HG03378 (cell line): ENCODE data around the gene RASSF5.

Source experiments
- ATAC-seq: cut with Tn5 transposase; IDR thresholded peaks from one replicate; pipeline ENCODE4 v1.9.1; 2021; ENCODE audit warnings: mild to moderate bottlenecking, moderate library complexity; ENCODE audit not compliant: unreplicated experiment

RASSF5 gene

DNA sequence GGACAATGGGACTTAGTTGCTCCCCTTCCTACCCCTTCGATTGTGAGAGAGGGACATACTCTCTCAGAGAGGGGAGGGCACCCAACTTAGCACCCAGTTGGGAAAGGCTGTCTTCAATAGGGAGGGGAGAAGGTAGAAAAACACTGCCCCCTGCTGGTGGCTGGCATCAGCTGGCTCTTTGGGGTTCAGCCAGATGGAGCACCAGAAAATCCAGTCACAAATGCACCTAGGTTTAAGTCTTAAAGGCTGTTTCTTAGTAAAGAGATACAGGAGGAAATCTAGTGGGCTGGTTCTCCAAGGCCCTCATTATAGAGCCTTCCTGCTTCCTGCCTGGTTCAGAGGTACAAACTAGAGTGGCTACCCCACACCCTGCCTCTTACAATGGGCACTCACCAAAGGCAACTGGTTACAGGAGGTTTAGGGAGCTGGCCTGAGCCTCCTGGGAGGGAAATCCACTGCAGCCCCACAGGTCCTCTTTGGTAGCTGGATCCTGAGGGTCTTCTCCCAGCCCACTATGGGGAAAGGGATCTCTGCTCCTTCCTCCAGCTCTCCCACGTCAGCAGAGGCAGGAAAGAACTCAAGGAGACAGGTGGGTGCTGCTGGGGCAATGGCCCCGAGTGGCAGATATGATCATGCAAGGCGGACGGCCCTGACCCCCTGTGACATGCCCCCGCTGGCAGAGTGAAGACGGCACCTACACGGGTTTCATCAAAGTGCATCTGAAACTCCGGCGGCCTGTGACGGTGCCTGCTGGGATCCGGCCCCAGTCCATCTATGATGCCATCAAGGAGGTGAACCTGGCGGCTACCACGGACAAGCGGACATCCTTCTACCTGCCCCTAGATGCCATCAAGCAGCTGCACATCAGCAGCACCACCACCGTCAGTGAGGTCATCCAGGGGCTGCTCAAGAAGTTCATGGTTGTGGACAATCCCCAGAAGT is 76.6 kb downstream of the RASSF5 start:
- no peak for ATAC-seq

DNA sequence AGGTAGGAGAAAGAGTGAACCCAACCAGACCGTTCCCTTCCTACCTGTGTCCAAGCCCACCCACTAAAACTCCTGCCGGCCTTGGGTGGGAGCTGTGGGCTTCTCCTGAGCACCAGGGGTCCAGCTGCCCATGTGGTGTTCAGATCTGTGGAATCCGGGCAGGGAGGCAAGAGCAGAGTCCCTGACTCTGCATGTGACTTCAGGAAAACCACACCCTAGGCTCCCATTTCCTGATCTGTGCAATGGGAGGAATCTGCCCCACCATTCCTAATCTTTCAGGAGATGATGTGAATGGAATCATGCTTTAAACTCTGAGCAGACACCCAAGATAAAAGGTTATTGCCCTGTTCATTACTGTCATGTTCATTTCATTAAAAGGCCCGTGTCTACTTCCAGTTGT is 77.4 kb downstream of the RASSF5 start:
- ATAC-seq = no peak

DNA sequence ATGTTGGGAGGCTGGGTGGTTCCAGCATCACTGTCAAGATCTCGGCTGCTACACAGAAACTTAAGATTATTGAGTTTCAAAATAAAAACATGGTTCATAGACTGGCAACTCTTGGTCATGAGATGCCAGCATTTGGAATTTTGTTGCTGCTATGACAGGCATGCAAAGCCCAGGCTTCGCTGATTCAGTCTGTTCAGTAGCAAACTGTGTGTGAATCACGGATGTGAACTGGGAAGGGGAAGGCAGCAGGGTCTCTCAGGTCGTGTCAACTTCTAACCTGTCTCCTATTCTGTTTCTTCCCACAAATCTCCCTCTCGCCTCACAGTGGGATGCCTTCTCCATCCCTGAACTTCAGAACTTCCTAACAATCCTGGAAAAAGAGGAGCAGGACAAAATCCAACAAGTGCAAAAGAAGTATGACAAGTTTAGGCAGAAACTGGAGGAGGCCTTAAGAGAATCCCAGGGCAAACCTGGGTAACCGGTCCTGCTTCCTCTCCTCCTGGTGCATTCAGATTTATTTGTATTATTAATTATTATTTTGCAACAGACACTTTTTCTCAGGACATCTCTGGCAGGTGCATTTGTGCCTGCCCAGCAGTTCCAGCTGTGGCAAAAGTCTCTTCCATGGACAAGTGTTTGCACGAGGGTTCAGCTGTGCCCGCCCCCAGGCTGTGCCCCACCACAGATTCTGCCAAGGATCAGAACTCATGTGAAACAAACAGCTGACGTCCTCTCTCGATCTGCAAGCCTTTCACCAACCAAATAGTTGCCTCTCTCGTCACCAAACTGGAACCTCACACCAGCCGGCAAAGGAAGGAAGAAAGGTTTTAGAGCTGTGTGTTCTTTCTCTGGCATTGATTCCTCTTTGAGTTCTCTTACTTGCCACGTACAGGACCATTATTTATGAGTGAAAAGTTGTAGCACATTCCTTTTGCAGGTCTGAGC is 79.4 kb downstream of the RASSF5 start:
- ATAC-seq = no peak

DNA sequence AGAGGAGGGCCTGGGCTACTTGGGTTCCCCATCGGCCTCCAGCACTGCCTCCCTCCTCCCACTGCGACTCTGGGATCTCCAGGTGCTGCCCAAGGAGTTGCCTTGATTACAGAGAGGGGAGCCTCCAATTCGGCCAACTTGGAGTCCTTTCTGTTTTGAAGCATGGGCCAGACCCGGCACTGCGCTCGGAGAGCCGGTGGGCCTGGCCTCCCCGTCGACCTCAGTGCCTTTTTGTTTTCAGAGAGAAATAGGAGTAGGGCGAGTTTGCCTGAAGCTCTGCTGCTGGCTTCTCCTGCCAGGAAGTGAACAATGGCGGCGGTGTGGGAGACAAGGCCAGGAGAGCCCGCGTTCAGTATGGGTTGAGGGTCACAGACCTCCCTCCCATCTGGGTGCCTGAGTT is 80.6 kb downstream of the RASSF5 start:
- no peak for ATAC-seq

DNA sequence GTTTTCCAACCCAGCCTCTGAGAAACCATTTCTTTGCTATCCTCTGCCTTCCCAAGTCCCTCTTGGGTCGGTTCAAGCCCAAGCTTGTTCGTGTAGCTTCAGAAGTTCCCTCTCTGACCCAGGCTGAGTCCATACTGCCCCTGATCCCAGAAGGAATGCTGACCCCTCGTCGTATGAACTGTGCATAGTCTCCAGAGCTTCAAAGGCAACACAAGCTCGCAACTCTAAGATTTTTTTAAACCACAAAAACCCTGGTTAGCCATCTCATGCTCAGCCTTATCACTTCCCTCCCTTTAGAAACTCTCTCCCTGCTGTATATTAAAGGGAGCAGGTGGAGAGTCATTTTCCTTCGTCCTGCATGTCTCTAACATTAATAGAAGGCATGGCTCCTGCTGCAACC is 81.2 kb downstream of the RASSF5 start:
- ATAC-seq = no peak

DNA sequence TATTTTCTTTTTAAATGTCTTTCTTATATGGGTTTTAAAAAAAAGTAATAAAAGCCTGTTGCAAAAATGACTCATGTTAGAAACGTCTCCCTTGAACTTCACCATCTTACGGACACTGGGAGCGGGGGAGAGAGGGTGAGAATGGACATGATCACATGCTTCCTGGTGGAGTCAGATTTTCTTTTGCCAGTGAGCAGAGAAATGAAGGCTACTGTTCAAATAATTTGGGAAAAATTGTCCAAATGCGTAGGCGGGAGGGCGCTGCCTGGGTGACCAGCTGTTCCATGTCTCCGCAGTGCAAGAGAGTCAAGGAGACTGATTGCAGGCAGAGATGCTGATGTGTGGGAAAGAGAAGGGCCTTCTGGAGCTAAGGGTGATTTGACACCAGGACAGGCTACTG is 81.9 kb downstream of the RASSF5 start:
- ATAC-seq = no peak

DNA sequence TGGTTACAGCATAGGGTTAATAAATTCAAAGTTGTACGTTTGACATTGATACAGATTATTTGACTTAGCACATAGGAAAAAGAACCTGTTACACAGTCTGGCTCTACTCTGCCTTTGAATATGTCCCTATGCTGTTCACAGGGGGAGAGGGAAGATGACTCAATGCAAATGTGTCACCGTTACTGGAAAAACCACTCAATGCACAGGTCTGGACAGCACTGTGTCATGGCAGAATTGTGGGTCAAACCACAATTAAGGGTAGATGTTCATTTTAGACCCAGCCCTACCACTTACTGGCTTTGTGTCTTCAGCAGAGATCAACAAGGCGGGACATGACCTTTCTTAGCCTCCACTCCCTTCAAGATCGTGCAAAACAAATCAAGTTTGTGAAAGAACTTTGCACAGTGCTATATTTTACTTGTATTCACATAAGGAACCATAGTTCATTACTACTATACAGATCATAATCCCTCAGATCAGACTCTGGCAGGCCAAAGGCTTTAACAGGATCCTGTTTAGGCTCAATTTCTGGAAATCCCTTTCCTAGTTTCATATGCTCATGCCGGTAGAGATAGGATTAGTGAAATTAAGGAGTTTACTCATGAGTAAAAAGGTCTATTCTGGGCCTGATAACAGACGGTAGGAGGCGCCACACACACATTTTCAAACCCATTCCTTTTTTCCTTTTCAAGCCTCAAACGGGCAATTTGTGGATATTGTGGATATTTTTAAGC is 82.9 kb downstream of the RASSF5 start:
- ATAC-seq = peak; percentile 72

DNA sequence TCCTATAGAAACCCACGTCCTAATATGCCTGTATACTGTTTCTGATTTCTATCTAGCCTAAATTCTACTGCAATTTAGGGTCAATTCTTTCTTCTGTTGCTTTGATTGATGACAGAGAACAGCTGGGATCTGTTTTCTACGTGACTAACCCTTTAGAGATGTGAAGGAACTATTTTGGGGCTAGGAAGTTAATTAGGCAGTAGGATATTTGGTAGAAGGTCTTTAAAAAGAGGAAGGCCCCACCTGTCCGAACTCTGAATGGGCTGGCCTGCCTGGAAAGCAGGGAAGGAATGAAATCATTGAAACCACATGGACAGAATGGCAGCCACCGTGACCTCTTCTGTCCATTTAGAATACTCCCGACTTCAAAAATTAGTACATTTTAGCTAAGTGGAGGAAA is 83.9 kb downstream of the RASSF5 start:
- ATAC-seq = no peak

DNA sequence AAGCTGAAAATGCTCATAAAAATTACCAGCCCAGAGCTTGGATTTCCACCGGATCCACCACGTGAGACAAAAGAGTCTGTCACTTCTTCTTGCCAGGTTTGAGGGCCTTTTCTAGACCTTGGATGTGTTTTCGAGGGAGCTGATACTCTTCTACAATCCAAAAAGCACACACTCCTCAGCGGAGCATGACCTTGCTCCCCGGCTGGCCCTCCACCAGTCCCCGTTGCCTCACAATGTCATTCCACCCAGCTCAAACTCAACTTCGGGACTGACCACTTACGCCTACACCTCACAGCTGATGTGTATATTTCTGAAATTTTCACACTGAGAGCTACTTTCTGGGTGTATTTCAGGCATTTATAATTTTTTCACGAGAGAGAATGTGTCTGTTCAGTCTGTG is 84.4 kb downstream of the RASSF5 start:
- no peak for ATAC-seq

DNA sequence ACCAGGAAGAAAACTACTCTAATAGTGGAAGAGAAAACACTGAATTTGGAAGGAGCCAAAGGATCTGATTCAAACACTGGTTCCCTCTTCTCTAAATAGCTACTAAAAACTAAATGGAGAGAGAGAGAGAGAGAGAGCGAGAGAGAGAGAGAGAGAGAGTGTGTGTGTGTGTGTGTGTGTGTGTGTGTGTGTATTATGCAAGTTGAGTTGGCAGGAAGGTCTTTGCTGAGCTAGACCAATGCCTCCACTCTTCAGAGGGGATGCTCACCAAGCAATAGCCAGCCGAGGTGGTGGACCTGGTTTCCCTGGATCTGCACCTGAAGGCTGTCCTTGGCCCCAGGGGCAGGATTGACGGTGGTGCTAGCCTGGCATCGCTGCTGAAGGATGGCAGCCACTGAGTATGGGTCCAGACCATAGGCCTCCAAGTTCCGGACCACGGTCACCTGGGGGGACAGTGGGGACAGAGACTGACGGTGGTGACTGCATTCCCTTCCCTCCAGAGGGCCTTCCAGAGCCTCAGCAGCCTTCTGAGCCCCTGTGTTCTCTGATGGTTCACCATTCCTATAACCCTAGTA is 86.1 kb downstream of the RASSF5 start:
- no peak for ATAC-seq

DNA sequence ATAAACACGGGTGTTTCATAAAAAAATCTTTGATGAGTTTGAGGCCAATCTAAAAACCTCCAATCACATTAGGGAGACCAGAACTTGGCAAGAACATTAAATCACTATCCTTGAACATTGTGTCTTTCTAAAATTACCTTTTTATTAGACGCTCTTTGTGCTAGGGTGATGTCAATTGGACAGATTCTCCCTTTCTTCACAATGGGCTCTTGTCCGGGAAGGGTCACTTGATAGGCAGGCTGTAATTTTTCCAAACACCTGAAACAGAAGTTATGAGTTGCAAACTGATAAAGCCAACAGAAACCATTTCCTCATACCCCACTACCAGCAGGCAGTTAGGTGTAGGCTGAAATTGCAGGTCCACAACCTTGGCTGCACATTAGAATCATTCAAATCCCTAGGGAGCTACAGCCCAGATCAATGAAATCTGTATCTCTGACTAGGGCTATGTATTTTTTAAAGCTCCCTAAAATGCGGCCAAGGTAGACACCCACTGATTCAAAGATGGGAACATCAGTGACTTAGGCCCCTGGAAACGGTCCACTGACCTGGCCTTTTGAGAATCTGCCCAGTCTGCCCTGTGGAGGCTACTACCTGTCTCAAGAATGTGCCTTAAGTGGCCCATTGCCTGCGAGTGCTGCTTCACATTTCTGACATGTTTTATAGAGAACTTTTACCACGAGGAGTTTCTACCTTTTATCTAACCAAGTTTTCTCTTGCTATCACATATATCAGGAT is 88.4 kb downstream of the RASSF5 start:
- no peak for ATAC-seq

DNA sequence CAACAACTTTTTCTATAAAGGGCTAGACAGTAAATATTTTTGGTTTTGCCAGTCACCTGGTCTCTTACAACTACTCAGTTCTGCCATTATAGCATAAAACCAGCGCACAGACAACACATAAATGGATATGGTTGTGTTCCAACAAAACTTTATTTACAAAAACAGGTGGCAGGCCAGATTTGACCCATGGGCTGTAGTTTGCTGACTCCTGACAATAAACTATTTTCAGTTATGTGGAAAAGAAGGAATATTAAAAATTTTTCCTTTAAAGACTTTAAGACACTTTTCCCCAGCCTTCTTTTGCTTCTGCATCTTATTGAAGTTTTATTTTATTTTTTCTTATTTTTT is 89.0 kb downstream of the RASSF5 start:
- no peak for ATAC-seq

DNA sequence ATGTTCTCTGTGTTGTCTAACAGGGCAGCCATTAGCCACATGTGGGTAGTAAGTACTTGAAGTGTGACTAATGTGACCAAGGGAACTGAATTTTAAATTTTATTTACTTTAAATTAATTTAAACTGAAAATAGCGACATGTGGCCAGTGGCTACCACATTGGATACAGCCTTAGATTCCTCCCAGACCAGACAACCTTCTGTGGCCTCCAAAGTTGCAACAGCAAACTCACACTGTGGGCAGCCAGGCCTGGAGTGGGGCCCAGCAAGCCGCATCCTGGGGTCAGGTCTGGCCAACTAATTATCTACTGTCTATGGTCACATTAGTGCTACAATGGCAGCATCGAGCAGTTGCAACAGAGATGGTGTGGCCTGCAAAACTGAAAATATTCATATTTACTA is 93.2 kb downstream of the RASSF5 start:
- no peak for ATAC-seq

DNA sequence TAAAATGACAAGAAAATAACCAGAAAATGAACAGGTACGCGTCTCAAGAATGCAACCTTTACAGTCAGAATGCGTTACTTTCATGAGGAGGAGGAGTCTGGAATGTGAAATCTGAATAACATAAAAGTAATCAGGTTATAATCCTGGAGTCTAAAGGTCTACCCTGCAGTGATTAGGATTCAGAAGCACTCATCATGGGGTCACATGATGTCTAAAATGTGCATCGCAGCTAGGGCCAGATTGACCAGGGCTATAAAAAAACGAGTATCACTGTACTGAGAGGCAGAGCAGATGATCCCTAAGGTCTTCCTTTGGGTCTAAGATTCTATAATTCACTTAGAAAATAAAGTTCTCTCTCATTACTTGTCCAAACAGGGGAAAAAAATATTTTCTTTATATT is 97.5 kb downstream of the RASSF5 start:
- no peak for ATAC-seq

DNA sequence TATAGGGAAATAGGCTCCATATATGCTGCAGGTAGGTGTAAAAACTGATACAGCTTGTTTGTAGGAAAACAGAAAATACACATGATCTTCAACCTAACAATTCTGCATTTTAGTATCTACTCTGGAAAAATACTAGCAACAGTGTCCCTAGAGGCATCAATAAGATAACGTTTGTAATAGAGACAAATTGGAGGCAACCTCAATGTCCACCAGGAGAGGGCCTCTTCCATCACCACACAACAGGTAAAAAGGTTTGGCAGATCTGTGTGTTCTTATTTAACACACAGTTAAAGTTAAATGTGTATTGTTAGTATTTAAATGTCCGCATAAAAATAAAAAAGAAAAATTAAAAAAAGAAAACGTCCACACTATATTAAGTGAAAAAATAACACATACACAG is 99.5 kb downstream of the RASSF5 start:
- ATAC-seq = no peak

DNA sequence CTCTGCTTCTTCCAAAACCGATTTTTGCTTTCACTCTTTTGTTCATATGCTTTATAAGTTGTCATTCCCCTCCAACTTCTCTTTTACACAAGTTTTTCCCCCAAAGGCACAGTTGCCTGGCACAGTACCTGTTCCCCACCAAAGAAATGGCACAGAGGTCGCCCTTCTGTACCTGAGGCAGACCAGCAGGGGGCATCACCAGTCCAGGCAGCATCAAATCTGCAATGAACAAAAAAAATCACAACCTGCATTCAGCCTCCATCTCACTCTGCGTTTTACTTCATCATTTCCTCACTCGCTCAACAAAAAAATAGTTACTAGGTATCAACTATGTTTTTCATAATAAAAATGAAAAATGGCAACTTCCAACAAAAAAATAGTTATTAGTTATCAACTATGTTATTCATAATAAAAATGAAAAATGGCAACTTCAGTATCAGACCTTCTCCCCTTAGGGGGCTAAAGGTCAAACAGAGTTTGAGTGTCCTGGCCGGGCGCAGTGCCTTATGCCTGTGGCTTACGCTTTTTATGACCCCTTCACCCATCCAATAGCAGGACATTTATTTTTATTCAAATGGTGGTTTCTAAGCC is 100.9 kb downstream of the RASSF5 start:
- ATAC-seq = no peak

DNA sequence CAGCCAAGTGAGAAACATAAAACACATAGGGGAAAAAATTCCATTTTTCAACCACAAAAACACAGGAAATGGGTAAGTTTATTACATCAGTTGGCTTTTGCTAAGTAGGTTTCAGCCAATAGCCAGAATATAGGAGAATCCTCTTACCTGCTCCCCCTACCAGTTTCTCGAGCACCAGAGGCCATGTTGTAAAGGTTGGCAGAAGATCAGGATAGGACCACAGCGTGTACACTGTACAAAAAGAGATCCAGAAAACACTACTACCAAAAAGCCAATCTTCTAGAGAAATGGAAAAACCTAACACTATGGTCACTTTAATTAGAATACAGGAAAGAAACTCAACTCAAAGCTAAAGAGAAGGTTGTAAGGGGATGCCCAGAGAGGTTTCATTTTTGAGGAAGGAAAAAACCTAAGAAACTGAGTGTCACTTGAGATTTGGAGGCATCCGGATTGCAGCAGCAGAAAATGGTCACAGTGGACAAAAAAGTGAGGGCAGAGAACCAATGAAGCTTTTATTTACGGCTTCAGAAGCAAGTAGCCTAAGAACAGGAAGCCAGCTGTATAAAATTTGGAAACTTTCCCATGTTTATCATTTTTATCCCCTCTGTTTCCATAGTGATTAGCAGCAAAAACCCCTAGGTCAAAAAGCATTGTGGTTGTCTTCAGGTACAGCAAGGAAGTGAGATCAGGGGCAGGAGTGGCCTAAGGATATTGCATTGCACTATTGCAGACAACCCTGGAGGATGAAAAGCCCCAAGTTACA is 102.1 kb downstream of the RASSF5 start:
- peak; percentile 34 for ATAC-seq

DNA sequence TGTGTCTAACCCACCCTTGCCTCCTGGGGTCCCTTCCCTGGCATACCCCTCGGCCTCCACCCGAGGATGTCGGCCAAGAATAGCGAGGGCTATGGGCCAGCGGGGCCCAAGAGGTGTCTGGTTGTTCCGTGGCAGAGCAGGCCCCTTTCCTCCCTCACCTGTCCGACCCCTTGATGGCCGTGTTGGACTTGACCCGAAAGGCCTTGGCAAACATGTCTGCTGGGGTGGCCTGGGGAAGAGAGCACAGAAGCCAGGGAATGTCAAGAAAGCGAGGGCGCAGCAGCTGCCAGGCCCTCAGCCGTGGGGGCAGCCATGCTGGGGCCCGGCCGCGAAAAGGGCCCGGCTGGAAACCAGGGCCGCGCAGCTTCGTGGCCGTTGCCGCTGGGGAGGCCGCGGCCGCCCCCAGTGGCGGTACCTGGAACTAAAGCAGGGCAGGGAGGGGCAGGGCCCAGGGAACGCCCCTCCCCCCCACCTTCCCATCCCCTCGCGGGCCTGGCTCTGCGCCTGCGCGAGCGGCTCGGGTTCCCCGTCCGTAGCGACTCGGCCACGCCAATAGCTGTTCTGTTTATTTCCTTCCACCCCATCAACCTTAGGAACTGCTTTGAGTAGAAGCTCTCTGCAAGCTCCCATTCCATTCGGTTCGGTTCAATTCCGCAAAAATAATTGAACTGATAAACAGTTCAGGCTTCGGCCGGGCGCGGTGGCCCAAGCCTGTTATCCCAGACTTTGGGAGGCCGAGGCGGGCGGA is 105.0 kb downstream of the RASSF5 start, which contains the start of gene EIF2D:
EIF2D (minus strand) TSS at position 337 of the 748 bp plus-strand sequence; CDS start at position 214, 123 bp downstream.
- peak; percentile 62 for ATAC-seq
